NCI-H748 treated with DMSO at 0.1 percent for 48 hours (cell line): Measurements from ENCODE around the gene TTC13.
"Not testable (repeated sequence)": the region's sequence is repeated elsewhere in the genome, so short reads cannot be mapped to it uniquely, and the experiment has no call there.

Experiments used
- DNase-seq: peaks from one replicate; lab custom pipeline; 2025; lab: John Stamatoyannopoulos, UW

TTC13 gene

DNA sequence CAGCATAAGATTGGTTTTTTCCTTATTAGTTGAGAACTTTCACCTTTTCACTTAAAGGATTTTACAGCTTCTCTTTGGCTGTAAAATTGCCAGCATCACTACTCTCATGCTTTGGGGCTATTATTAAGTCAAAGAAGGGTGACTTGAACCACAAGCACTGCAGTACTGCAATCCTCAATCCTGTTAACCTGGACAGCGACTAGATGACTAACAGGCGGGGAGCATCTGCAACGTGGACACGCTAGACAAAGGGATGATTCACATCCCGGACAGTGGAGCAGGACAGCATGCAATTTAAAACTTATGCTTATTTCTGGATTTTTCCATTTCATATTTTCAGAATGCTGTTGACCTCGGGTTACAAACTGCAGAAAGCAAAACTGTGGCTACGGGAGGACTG lies 8.3 kb upstream of the TTC13 start:
- no peak for DNase-seq

DNA sequence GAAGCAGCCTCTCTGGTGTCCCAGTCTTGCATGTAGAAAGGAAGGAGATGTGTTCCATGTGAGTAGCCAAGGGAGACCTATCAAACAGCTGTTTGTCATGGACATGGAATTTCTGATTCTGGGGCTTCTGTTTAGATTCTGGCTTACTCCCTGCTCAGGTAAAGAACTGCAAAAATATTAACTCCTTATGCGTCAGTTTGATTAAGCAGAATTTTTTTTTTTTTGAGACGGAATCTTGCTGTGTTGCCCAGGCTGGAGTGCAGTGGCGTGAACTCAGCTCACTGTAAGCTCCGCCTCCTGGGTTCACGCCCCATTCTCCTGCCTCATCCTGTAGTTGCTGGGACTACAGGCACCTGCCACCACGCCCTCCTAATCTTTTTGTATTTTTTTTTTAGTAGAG lies 7.0 kb upstream of the TTC13 start:
- no peak for DNase-seq

DNA sequence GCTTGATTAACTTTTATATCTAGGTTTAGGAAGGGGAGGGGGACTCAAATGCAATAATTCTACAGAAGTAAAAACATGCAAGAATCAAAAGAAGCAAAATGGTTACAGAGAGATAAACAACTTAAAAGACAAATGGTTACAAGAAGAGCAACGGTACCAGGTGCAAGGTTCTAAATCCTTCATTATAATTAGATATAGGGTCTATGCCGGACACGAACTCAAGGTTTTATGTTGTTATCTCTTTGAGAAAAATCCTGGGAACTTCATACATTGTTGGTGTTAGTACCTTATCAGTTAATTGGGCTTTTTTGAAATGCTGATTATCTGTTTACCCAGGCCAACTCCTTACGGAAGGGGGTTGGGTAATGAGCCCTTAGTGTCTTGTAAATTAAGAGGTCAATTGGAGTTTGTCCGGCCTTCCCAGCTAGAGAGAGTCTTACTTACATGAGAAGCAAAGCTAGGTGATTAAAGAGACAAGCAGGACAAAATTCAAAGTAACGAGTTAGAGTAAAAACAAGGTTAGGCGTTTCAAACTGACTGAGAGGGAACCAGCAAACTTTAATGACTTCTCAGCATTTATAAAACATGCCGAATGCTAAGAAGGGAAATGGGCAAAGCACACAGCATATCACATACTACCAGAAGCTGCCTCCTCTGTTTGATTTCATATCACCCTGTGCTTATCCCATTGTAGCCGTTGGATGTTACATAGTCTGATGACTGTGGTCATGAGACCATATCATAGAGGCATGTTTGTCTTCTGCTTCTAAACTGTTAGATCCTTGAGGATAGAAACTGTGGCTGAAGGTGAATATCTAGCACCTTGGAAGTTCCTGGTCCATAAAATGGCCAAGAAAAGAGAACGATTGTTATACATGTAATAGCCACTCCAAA lies 6.2 kb upstream of the TTC13 start:
- DNase-seq: not testable (repeated sequence)

DNA sequence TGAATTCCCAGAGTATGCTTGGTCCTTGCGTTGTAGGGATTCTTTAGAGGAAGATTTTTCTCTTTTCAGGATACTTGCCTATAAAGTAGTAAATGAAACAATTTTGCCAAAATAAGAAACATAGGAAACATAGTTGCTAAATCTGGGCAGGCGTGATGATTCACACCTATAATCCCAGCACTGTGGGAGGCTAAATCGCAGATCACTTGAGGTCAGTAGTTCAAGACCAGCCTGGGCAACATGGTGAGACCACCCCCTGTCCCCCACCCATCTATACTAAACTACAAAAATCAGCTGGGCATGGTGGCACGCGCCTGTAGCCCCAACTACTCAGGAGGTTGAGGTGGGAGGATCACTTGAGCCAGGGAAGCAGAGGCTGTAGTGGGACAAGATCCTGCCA lies 5.2 kb upstream of the TTC13 start:
- no peak for DNase-seq

DNA sequence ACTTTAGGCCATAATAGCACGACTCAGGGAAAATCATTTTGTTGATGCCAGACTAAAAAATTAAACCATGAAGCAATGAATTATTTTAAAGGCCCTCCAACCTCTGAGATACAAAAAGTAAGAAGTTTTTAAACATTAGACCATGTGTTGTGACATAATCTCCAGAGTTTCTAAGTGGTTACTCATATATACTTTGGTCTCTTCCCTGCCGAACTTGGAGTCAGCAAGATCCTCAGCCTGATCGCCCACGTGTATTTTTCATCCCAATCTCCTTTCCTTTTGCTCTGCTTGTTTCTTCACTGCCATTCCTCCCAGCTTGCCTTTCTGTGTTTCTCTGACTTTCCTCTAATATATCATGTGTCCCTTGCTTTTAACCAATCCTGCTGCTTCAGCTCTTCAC lies 4.0 kb upstream of the TTC13 start:
- no peak for DNase-seq

DNA sequence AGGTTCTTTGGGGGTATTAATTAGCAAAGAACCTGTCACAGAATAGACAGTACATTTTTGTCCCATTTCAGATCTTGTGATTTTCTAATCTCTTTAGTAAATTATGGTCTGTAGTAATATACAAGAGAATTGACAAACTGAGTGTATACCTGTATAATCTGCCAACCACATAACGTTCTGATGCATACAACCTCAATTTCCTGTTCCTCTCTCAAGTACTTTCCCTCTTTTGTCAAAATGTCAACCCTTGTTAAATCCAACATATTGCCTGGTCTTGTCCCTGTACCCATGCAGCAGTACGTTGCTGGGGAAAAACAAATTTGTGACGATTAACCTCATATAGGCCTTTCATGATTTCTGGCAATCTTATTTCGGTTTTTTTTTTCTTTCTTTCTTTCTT lies 1.3 kb upstream of the TTC13 start:
- DNase-seq: no peak

DNA sequence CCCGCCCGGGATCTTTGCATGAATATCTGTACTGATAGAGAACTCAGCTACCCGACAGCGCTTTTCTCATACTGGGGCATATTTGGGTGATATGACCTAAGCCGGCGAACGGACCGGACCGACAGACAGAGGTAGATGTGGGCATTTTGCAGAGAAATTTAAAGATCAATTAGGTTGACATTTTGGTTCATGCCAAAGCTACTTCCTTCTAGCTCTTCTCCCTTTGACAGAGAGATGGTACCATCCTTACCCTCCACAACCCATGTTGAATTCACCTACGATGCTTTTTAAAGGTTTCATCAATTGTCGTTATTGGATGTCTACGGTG lies 692 bp upstream of the TTC13 start:
- DNase-seq: no peak

DNA sequence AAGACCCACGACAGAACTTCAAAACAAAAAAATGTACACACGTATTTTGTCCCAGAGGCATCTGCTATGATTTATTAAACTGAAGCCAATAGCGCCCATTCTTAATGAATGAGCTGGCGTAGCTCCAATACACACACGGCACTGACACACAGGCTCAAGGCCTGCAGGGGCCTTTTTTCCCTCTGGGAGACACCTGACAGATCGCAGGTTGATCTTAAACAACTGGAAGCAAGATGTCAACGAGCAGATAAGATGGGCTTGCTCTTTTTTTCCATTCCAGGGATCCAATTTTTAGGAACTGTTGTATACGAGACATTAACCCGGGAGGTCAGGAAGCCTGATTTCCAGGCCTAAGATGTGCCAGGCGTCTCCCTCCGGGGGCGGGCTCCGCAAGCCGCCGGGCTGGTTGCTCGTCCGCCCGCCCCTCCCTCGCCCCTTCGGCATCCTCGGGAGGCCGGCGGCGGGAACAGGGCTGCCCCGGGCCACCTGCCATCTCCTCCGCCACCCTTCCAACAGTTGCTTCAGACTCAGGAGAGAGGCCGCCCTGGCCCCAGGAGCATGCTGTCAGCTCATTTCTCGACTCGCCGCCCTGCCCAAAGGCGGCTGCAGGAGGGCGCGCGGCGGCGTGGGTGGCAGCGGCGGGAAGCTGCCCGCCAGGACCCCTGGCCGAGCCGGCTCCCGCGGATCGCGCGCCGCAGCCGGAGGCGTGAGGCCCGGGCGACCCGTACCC lies 735 bp downstream of the TTC13 start:
- peak; percentile 19 for DNase-seq

DNA sequence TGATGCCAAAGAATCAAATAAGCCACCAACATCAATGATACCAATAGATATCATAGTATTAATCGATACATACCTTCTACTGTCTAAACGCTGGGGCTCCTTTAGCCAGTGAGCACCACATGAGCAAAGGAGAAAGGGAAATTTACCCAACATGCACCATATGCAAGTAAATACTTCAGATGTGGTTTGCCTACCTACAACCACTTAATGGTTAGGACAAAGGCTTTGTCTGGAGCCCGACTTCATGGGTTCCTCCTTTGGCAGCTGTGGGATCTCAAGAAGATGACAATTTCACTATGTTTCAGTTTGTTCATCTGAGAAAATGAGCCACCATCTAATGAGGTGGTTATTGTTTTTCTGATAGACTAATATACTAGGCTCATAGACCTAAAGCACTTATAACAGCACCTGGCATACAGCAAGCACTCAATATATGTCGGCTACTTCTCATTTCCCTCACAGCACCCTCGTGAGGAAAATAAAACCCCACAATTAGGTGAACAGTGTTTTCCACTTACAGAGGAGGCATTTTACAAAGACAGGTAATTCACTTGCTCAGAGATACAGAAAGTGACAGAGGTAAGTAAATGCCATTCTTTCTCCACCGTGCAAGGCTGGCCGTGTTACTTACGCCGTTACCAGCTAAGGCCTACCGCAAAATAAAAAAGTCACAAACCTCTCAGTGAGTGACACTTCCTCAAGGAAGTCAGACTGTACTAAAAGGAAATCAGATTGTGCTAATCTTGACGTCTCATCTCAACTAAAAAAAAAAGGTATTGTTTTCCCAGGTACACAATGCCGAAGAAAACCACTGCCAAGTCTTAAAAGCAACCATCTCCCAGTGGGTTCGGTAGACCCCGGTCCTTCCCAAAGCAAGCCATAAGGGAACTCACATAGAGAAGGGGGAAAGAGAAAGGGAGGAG lies 1.6 kb downstream of the TTC13 start:
- no peak for DNase-seq

DNA sequence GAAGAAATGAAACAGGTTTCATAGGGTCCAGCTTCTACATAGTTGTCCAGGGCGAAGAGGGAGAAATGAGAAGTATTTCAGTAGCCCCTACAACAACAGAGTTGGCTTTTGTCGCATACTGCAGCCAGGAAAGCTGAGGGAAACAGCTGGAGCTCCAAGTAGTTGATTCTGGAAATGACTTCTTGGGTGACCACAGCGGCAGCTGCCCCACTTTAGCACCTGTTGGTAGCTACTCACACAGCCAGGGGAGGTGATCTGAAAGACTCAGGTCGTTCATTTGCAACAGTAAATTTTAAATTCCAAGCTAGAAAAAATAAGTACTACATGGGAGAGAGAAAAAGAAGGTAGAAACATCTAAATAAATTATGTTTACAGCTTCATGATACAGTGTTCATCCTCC lies 2.3 kb downstream of the TTC13 start:
- DNase-seq: no peak

DNA sequence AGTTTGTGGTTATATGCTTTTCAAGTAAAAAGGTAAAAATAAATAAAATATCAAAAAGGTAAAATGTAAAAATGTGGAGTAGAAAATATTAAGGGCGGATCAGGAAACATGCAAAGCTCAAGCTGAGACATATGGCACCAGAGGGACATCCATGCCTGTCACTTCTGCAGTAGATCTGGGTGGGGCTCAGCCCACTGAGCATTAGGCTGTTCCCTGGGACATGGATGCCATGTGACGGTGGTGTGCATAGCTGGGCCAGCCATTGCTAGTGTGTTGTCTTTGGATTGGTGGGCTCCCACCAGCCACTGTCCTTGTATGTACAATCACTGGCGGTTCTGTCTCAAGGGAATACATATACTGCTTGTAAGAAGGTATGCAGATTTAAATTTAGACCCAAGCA lies 3.0 kb downstream of the TTC13 start:
- DNase-seq: no peak

DNA sequence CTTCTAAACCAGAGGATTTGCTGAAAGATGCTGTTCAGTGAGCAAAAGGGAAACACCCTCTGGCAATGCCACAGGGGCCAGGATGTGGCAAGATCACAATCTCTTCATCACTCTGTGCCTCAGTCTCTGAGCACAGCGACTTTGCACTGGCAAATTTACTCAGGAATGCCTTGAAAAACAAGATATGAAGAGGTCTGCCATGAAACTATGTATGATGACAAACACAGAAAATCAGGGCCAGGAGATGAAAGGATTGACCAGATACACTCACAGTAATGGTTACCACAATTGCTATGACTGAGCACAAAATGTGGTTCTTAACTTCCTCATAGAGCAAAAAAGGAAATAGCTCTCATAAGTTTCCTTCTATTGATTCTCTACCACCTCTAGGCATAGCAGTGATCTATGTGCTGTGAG lies 5.8 kb downstream of the TTC13 start:
- DNase-seq: no peak

DNA sequence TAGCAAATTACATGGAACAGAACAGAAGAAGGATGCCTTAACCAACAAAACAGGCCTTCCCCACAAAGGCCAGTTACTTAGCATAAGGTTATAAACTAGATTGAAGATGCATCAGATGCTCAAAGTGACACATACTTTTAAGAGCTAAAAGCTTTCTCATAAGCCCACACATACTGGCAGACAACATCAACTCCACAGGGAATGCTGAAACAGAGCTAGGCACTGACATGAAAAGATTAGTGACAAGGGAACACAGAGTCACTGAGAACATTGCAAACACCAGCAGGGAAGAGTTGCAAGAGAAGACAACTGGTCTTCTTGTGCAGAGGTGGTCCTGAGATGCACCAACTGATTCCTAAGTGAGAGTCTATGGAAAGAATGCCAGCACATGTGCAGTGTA lies 6.9 kb downstream of the TTC13 start:
- no peak for DNase-seq

DNA sequence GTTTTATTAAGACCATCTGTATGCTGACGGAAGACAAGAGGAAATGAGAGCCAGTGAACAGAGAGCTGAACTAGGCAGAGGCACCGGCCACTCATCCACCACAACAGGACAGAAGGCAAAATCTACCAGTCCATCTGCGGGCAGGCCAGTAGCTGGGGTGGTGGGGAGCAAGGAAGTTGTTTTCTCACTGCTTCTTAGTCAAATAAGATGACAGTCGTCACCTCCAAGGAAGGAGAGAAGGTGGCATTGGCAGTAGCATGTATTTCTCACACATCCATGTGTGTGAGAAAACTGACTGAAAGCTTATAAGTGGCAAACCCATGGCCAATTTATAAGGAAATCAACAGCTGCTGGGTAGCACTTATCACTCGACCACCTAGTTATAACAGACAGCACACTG lies 8.2 kb downstream of the TTC13 start:
- no peak for DNase-seq

DNA sequence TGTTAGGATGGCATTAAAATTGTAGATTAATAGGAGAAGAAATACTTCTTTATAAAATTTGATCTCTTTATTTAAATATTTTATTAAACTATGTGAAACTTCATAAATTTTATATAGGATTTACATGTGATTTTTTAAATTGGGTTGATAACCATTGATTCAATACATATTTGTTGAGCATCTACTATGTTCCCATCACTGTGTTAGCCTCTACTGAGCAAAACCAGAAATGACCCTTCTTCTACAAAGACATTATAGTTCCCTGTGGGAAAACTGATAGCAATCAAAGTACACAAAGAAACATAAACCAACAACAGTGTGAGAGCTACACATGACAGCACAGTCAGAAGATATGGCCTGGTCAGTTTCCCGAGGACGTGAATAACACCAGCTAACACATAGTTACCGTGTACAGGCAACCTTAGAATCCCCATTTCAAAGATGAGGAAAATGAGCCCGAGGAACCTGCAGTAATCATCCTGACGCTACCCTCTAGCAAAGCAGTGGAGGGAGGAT lies 12.2 kb downstream of the TTC13 start:
- DNase-seq: no peak

DNA sequence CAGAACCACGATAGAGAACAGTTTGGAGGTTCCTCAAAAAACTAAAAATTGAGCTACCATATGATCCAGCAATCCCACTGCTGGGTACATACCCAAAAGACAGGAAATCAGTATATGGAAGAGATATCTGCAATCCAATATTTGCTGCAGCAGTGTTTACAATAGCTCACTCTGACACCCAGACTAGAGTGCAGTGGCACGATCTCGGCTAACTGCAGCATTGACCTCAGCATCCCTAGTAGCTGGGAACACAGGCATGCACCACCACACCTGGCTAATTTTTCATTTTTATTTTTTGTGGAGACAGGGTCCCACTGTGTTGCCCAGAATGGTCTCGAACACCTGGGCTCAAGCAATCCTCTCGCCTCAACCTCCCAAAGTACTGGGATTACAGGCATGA lies 13.1 kb downstream of the TTC13 start:
- DNase-seq: no peak

DNA sequence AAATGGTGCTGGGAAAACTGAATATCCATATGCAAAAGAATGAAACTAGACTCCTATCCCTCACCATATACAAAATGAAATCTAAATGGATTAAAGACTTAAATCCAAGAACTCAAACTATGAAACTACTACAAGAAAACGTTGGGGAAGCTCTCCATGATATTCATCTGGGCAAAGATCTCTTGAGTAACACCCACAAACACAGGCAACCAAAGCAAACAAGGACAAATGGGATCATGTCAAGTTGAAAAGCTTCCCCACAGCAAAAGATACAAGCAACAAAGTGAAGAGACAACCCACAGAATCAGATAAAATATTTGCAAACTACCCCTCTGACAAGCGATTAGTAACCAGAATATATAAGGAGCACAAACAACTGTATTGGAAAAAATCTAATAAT lies 13.8 kb downstream of the TTC13 start:
- no peak for DNase-seq

DNA sequence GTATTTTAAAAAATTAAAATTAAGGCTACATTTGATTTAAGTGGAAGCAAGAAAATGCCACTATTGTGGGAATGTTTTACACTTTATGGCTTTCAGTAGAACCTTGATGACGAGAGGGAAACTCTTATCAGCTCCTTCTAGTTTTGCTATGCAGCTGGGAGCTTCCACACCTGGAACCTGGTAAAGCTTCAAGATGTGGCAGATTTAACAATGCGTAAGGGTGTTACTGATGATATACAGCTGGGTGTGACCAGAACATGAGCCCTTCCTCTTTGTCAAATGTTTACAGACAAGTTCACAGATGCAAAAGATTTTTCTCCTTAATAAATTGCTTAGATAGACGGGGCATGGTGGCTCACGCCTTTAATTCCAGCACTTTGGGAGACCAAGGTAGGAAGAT lies 20.3 kb downstream of the TTC13 start:
- no peak for DNase-seq

DNA sequence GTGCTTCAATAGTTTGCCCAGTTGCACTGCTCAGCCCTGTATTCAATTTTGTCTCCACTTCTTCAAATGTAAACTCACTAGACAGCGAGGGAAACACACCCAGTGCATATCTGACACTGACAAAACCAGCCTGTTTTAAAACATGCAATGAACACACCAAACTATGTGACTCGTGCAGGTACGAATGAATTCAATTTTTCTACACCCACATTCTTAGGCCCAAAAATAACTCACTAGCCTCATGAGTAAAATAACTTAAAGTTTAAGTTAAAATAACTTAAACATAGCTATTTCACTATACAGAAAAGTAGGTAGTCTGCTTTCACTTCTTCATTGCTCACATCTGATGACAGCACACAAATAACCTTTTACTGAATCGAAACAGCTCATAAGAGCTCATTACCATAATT lies 21.1 kb downstream of the TTC13 start:
- no peak for DNase-seq

DNA sequence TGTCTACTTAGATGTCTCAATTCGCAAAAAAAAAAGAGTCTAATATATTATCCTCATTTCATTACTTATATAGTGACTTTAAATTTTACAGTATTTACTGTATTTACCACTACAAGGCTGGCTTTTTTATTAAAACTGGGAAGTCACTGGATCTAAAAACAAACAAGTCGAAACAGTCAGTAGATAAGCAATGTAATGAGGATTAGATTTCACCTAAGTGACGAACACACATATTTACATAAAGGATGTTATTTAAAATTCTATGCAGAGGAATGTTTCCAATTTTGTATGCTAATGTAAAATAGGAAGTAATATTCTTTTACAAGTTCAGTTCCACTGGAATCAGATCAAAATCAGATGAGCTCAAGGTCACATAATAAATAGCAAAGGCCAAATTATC lies 28.3 kb downstream of the TTC13 start:
- no peak for DNase-seq

DNA sequence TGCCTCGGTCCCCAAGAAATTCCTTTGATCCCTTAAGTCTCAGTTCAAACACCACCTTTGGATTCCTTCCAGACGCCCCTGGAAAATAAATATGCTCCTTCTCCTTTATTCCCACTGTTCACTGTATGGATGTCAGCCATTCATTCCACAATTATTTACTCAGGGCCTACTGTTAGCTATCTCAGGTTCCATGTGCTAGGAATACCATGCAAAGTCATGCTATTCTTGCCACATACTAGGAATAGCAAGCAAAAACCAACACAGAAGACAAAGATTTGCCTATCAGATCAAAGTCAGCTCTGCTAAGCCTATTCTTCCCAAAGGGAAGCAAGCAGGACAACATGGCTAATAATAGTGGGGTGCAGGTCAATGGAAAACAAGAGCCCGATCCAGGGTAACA lies 29.8 kb downstream of the TTC13 start:
- no peak for DNase-seq

DNA sequence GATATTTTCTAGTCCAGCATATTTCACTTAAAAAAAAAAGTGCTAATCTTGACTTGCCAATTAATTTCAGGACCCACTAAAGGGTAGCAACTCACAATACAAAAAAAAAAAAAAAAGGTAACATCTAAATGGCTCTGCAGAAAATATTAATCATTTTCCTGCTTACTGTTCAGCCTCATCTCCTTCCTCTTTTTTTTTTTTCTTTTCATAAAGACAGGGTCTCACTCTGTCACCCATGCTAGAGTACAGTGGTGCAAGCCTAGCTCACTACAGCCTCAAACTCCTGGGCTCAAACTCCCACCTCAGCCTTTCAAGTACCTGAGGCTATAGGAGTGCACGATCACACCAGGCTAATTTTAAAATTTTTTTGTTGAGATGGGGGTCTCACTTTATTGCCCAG lies 30.4 kb downstream of the TTC13 start:
- no peak for DNase-seq
